ENCODE data around the gene PSMD3.
"Not testable (repeated sequence)": the region's sequence is repeated elsewhere in the genome, so short reads cannot be mapped to it uniquely, and the experiment has no call there.

Gene PSMD3

GRCh38 chr17:40000161-40000560 is 19.6 kb downstream of the PSMD3 start:
- DNase-seq, result no peak

GRCh38 chr17:40001335-40001734 is 20.7 kb downstream of the PSMD3 start:
- DNase-seq, result not testable (repeated sequence)

- DNase-seq, result no peak
Observed at GRCh38 chr17:40004072-40004471, 23.5 kb downstream of the PSMD3 start.

GRCh38 chr17:40004712-40005111 is 24.1 kb downstream of the PSMD3 start:
- no peak for DNase-seq

DNA sequence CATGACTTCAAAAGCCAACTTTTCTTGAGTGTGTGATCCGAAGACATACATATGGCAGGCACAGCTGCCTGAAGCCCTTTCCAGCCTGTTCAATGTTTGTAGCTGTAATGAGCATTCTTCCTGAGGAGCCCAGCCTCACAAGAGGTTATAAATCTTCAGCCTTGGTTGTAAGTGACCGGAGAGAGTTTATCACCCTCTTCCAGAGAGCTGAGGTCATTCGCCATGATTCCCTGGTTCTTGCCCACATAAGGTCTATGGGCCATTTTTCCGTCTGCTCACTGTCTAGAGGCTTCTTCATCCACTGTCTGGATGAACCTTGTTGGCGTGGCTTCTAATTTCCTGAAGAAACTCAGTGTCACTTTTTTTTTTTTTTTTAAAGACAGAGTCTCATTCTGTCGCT is 24.9 kb downstream of the PSMD3 start:
- DNase-seq, result no peak

- peak in 1 of 2 experiments; percentile 22 for DNase-seq
Observed at GRCh38 chr17:40010946-40011500, 30.4 kb downstream of the PSMD3 start.

- DNase-seq, result not testable (repeated sequence)
Observed at GRCh38 chr17:40012017-40012647, 31.5 kb downstream of the PSMD3 start.

GRCh38 chr17:40014375-40014980 is 33.9 kb downstream of the PSMD3 start:
- no peak for DNase-seq

DNA sequence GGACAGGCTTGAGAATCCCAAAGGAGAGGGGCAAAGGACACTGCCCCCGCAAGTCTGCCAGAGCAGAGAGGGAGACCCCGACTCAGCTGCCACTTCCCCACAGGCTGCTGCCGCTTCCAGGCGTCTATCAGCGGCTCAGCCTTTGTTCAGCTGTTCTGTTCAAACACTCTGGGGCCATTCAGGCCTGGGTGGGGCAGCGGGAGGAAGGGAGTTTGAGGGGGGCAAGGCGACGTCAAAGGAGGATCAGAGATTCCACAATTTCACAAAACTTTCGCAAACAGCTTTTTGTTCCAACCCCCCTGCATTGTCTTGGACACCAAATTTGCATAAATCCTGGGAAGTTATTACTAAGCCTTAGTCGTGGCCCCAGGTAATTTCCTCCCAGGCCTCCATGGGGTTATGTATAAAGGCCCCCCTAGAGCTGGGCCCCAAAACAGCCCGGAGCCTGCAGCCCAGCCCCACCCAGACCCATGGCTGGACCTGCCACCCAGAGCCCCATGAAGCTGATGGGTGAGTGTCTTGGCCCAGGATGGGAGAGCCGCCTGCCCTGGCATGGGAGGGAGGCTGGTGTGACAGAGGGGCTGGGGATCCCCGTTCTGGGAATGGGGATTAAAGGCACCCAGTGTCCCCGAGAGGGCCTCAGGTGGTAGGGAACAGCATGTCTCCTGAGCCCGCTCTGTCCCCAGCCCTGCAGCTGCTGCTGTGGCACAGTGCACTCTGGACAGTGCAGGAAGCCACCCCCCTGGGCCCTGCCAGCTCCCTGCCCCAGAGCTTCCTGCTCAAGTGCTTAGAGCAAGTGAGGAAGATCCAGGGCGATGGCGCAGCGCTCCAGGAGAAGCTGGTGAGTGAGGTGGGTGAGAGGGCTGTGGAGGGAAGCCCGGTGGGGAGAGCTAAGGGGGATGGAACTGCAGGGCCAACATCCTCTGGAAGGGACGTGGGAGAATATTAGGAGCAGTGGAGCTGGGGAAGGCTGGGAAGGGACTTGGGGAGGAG is 34.7 kb downstream of the PSMD3 start, which contains the start of gene CSF3:
TSS of gene CSF3 (plus strand) at position 436 of the 993 bp plus-strand sequence. CDS start at position 471, 35 bp downstream.
- no peak for DNase-seq

DNA sequence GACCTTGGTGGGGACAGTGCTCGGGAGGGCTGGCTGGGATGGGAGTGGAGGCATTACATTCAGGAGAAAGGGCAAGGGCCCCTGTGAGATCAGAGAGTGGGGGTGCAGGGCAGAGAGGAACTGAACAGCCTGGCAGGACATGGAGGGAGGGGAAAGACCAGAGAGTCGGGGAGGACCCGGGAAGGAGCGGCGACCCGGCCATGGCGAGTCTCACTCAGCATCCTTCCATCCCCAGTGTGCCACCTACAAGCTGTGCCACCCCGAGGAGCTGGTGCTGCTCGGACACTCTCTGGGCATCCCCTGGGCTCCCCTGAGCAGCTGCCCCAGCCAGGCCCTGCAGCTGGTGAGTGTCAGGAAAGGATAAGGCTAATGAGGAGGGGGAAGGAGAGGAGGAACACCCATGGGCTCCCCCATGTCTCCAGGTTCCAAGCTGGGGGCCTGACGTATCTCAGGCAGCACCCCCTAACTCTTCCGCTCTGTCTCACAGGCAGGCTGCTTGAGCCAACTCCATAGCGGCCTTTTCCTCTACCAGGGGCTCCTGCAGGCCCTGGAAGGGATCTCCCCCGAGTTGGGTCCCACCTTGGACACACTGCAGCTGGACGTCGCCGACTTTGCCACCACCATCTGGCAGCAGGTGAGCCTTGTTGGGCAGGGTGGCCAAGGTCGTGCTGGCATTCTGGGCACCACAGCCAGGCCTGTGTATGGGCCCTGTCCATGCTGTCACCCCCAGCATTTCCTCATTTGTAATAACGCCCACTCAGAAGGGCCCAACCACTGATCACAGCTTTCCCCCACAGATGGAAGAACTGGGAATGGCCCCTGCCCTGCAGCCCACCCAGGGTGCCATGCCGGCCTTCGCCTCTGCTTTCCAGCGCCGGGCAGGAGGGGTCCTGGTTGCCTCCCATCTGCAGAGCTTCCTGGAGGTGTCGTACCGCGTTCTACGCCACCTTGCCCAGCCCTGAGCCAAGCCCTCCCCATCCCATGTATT is 35.7 kb downstream of the PSMD3 start:
- DNase-seq, result no peak

GRCh38 chr17:40017422-40018080 is 36.9 kb downstream of the PSMD3 start:
- no peak for DNase-seq

- no peak for DNase-seq
Observed at GRCh38 chr17:40018211-40019121, 37.9 kb downstream of the PSMD3 start.

- no peak for DNase-seq
Observed at GRCh38 chr17:40019140-40019991, 38.8 kb downstream of the PSMD3 start.

GRCh38 chr17:40020146-40020545 is 39.5 kb downstream of the PSMD3 start:
- no peak for DNase-seq

DNA sequence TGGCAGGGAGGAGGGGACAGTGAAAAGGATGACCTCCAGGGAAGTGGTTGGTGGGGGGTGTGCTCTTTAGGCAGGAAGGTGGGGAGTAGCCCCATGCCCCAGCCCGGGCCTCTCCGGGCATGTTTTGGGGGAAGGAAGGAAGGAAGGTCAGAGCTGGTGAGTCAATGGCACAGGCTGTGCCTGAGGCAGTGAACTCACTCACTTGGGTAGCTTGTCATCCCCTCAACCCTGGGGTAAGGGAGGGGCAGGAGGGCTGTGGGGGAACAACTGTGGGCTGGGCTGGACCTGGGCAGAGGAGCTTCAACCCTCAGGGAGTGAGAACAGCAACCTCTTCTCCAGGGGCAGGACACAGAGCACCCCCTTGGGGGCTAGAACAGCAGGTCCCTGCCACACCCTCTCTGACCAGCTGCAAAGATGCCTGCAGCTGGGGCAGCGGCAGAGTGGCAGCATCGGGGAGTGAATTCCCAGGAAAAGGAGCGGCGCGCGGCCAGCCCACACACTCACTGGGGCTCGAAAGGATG is 40.9 kb downstream of the PSMD3 start:
- no peak for DNase-seq

- no peak for DNase-seq
Observed at GRCh38 chr17:40022497-40022896, 41.9 kb downstream of the PSMD3 start.

GRCh38 chr17:40022961-40023541 is 42.4 kb downstream of the PSMD3 start:
- no peak for DNase-seq

GRCh38 chr17:40023590-40024292 is 43.1 kb downstream of the PSMD3 start:
- DNase-seq, result no peak

All from NCI-H524 (cell line).